GM19043 (cell line): ENCODE data around the gene CD84.
"Not testable (repeated sequence)": the region's sequence is repeated elsewhere in the genome, so short reads cannot be mapped to it uniquely, and the experiment has no call there.

Experiments used
- ATAC-seq: cut with Tn5 transposase; IDR thresholded peaks from one replicate; pipeline ENCODE4 v1.9.1; 2021; ENCODE audit warnings: low read depth; ENCODE audit not compliant: unreplicated experiment

CD84 gene

DNA sequence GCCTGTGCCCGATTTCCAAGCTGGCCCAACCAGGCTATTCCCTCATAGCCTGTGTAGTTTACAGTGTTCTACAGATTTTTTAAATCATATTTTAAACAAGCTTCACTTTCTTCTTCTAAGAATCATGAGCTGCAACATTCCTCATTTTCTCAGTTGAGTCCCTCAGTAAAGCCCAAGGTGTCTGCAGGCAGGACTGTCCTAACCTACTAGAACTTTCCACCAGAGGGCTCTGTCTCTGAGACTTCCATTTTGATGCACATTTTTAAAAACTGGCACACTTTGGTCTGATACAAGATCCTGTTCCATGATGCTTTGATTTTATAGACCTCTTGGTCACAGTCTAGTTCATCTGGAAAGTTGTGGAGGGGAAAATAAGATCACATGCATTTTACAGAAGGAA, 34.6 kb downstream of the CD84 start:
- no peak for ATAC-seq

DNA sequence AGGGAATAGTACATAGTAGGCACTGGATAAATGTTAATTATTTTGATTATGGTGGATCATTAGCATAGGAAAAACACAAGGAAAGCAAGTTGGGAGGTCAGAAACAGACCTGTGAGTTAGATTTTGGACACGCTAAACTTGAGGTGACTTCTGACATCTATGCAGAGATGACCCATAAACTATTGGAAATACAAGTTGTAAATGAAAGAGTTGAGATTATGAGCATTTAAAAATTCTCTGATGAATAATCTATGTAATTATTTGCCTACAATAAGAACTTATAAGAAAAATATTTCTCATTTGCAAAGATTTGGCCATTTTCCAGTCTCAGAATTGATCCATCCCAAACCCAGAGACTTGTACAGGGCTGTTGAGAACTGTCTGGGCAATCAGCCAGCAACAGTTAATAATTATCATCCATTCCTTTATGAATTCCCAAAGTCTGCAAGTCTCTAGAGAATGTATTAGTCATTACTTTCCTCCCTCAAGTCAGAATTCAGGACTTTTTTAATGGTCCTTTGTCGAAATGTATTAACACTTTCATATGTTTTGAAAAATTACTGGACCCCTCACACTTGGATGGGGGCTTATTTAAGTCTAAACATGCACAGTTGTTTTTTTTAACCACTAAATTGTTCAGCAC, 36.9 kb downstream of the CD84 start:
- no peak for ATAC-seq

DNA sequence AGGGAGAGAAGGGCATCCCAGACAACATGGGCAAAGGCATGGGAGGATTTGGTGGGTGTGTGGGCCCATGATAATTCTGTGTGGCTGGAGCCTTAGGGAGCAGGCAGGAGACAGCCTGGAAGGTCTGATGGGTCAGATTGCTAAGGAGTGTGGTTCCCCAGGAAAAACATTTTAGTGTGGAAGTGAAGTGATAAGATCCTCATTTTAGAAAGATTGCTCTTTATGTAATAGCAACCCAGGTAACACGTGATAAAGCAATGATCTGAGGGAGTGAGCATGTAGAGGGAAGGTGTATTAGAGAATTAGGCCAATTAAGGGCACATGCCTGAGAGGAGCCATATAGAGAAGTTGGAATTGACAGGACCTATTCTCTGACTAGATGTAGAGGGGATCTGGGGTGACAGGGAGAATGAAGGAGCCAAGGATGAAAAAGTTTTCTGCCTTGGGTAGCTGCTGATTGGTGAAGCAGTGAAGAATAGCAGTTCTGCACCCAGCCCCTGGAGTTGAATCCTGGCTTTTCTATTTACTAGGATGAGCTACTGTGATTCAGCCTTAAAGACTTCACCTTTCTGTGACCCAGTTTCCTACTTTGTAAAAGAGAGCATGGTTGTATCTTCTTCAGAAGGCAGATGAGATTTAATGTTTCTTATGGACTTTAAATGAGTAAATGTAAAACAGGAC, 37.5 kb downstream of the CD84 start:
- no peak for ATAC-seq

- ATAC-seq: no peak
Measured at GRCh38 chr1:160540859-160541233, 38.5 kb downstream of the CD84 start.

DNA sequence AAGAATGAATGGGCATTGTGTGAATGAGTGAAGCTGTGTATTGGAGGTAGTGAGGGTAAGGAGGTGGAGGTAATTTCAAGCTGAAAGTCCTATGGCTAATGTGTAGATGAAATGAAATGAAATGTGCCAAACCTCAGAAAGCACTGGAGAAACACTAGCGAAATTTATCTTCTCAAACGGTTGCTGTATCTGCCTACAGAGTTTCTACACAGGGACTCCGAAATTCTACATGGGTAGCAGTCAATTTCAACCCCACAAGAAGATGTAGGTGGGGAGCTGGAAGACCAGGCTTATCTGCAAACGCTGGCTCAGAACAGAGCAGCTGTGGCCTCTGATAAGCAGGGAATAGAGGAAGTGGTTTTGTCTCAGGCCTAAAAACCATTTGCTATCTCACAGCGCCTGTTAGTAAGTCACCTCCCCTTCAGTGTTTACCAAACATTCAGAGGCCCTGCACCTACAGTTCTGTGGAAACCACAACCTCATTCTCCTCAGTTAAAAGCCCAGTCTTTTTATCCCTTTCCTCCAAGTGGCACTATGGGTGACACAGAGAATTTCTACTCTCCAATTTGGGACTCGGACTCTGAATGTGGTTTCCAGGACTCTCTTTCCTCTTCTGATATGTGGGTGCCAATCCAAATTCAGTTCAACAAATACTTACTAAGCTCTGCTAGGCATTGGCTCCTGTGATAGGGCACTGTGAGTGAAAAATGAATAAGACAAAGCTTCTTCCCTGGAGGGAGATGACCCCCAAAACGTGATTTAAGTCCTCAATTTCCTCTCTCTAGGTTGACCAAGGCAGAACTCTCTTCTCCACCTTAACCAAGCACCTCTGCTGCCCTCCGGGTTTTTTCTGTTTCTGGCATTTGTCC, 39.1 kb downstream of the CD84 start:
- ATAC-seq: peak; percentile 87

- ATAC-seq: no peak
Measured at GRCh38 chr1:160539684-160539989, 39.7 kb downstream of the CD84 start.

DNA sequence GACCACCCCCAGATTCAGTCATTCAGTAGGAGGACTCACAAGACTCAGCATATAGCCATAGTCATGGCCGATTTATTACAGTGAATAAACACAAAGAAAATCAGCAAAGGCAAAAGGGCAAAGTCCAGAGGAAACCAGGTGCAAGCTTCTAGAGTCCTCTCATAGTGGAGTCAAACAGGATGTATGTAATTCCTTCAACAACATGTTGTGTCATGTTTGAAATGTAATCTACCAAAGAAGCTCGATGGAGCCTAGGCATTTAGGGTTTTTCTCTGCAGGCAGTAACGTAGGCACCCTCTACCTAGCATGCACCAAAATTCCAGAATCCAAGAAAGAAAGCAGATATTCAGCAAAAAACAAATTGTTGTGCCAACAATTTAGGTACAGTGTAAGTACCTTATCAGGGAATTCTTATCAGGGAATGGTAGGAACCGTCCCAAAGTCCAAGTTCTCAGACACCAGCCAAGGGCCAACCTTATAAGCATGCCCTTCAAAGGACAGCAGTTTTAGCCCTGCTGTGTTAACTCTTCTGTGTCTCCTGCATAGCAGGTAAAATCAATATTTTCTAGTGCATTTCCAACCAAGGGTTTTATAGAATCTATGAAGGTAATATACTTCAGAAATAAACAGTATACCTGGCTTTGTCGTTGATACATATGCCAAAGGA, 40.2 kb downstream of the CD84 start:
- no peak for ATAC-seq

DNA sequence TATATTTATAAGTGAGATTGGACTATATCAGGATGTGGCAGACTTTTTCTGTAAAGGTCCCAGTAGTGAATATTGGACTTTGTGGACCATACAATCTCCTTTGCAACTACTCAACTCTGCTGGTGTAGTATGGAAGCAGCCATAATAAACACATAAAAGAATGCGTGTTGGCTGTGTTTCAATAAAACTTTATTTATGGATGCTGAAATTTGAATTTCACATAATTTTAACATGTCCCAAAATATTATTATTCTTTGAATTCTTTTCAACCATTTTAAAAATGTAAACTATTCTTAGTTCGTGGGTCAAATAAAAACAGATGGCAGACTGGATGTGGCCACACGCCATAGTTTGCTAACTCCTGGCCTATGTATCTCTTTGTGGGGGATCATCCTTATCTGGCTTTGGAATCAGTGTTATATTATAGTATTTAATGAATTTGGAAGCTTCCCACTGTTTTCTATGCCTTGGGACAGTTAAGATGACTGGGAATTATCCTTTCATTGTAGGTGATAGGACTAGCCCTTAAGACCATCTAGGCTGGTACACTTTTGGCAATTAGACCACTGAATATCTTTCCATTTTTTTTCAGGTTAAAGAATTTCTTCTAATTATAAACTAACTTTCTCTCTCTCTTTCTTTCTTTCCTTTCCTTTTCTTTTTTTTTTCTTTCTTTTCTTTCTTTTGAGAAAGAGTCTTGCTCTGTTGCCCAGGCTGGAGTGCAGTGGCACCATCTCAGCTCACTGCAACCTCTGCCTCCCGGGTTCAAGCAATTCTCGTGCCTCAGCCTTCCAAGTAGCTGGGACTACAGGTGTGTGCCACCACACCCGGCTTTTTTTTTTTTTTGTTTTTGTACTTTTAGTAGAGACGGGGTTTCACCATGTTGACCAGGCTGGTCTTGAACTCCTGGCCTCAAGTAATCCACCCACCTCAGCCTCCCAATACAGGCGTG, 41.3 kb downstream of the CD84 start:
- no peak for ATAC-seq

- ATAC-seq: no peak
Measured at GRCh38 chr1:160534823-160535605, 44.3 kb downstream of the CD84 start.

DNA sequence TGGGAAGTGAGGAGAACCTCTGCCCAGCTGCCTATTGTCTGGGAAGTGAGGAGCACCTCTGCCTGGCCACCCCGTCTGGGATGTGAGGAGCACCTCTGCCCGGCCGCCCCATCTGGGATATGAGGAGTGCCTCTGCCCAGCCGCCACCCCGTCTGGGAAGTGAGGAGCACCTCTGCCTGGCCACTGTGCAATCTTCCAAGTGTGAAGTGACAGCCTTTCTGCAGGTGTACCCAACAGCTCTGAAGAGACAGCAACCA, 46.8 kb downstream of the CD84 start:
- not testable (repeated sequence) for ATAC-seq

DNA sequence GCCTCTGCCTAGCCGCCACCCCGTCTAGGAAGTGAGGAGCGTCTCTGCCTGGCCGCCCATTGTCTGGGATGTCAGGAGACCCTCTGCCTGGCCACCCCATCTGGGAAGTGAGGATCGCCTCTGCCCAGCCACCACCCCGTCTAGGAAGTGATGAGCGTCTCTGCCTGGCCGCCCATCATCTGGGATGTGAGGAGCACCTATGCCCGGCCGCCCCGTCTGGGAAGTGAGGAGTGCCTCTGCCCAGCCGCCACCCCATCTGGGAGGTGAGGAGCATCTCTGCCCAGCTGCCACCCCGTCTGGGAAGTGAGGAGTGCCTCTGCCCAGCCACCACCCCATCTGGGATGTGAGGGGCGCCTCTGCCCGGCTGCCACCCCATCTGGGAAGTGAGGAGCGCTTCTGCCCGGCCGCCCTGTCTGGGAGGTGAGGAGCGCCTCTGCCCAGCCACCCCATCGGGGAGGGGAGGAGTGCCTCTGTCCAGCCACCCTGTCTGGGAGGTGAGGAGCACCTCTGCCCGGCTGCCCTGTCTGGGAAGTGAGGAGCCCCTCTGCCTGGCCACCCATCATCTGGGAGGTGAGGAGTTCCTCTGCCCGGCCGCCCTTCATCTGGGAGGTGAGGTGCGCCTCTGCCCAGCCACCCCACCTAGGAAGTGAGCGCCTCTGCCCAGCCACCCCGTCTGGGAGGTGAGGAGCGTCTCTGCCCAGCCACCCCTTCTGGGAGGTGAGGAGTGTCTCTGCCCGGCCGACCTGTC, 47.3 kb downstream of the CD84 start:
- ATAC-seq: not testable (repeated sequence)

GRCh38 chr1:160529401-160529952, 49.8 kb downstream of the CD84 start:
- ATAC-seq: not testable (repeated sequence)

- not testable (repeated sequence) for ATAC-seq
Measured at GRCh38 chr1:160523789-160524188, 55.5 kb downstream of the CD84 start.

DNA sequence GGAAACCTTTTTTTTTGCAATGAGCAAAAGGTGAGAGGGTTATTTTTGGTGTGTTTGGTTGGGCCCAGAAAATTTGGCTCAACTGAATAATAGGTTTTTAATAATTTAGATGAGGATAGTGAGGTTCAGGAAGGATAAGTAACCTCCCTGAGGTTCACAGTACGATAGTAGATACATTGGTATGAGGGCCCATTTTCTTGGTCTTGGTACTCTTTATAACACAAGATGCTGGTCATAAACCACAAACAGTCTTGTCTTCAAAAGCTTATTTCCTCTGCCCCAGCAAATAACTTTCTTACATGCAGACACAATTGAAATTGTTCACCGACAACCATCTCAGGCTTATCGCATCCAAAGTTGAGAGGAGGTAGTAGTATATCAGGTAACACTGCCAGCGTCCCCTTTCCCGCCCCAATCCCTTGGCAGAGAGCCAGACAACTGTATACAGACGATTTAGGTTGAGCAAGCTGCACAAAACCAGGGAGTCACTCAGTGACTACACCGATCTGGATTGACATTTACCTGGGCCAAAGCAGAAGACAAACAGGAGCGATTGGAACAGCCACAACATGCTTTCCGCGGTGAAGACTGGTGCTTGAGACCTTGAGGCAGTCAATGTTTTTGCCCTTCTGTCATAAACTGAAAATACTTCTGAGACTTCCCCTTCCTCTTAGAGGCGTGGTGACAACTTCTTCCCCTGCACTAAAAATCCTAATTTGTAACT, 56.5 kb downstream of the CD84 start, which contains the start of gene SLAMF6:
Gene SLAMF6, minus strand, starts transcription at position 634 of the 724 bp plus-strand sequence. Its CDS starts 63 bp downstream, at position 571.
- ATAC-seq: peak; percentile 56

- no peak for ATAC-seq
Measured at GRCh38 chr1:160522136-160522535, 57.2 kb downstream of the CD84 start.

DNA sequence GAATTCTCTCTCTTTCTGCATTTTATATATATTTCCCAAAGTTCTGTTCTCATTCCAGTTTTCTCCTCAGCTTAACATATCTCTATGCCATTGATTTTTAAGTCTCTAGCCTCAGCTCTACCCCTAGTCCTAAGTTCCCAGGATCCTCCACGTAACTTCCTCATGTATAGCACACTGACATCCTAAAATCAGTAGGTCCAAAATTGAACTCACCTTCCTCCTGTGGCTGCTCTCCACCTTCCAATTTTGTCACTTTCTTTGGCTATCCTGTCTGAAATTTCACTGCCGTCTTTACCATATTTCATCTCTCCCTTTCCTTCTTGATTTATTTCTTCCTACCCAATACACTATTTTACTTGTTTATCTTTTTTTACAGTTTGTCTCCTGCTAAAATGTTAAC, 57.7 kb downstream of the CD84 start:
- no peak for ATAC-seq

- ATAC-seq: no peak
Measured at GRCh38 chr1:160520999-160521398, 58.3 kb downstream of the CD84 start.

DNA sequence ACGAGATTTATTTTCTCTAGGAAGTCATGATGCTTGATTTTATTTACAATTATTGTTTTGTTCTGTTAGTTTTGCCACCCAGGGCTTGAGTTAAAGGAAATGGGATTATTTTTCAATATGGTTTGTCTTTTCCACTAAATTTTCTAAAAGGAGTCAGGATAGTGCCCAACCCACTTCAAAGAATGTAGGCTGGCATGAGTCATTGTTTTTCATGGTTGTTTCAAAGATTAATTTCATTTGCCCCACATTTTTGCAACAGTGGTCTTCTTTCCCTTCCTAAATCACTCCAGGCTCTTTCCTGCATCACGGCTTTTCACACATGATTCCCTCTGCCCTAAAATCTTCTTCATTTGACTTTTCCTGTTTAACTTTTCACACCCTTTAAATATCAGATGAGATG, 58.7 kb downstream of the CD84 start:
- no peak for ATAC-seq
